ENCODE results near the gene EIF4EBP3. TPM values are rescaled to one million over a fixed set of nuclear protein-coding genes. Genes with fewer than 3 reads are reported as not detected.

The EIF4EBP3 gene
- total and polyA plus RNA-seq, 2 donors from 2014 or later, result 22.6 to 48.8 TPM

DNA sequence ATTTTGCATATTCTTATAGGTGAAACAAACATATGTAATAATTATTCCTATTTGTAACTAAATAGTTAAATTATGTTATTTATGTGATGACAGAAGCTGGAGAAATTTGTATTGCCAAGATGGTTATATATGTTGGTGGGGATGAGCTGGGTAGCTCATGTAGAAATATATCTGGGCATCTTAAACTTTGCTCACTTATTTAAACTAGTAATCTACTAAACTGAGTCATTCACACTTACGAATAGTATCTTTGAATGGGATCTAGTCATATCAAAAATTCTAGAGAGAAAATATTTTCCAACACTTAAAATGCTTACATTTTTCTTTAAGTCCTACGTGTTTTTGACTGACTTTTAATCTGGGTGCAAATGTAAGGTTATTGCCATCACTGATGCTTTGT lies 44.6 kb upstream of the EIF4EBP3 start:
- H3K36me3 ChIP-seq (ENCODE audit: control insufficient read depth in 2 of 3, insufficient read depth in 3 of 3, low read length in 3 of 3), result peaks cover 4 to 30% (median 10%) of the 10 kb centered on the region in 3 donors
- no peaks in the 10 kb centered on the region for H3K4me1 ChIP-seq (ENCODE audit: control insufficient read depth in 2 of 3, insufficient read depth in 2 of 3, low read depth in 1 of 3, low read length in 3 of 3)
- H3K27ac ChIP-seq (ENCODE audit: low read depth in 2 of 2, low read length in 2 of 2), result no peak overlapping the region
- TF ChIP-seq, protein P1, sequence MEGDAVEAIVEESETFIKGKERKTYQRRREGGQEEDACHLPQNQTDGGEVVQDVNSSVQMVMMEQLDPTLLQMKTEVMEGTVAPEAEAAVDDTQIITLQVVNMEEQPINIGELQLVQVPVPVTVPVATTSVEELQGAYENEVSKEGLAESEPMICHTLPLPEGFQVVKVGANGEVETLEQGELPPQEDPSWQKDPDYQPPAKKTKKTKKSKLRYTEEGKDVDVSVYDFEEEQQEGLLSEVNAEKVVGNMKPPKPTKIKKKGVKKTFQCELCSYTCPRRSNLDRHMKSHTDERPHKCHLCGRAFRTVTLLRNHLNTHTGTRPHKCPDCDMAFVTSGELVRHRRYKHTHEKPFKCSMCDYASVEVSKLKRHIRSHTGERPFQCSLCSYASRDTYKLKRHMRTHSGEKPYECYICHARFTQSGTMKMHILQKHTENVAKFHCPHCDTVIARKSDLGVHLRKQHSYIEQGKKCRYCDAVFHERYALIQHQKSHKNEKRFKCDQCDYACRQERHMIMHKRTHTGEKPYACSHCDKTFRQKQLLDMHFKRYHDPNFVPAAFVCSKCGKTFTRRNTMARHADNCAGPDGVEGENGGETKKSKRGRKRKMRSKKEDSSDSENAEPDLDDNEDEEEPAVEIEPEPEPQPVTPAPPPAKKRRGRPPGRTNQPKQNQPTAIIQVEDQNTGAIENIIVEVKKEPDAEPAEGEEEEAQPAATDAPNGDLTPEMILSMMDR (IDR thresholded peaks at IDR 0.05; ENCODE audit: borderline replicate concordance, extremely low read depth, insufficient read depth), result no peak
- intact Hi-C loops (cut with DNase I), result no loop called here
- FAIRE-seq, result no peak
- H3K27me3 ChIP-seq (ENCODE audit: control insufficient read depth, insufficient read depth, low read length), result no peaks in the 10 kb centered on the region
- no peaks in the 10 kb centered on the region for H3K9me3 ChIP-seq (ENCODE audit: control insufficient read depth in 2 of 3, insufficient read depth in 1 of 3, low read length in 3 of 3)
- no peak for DNase-seq
- H3K4me3 ChIP-seq (ENCODE audit: low read length in 3 of 3), result no peak overlapping the region
- H3K9ac ChIP-seq (ENCODE audit: low read length in 3 of 3), result no peak overlapping the region

GRCh38 chr5:140509898-140510297 lies 37.6 kb upstream of the EIF4EBP3 start:
- intact Hi-C loops (cut with DNase I), result no loop called here
- Histone ChIP-seq H3K27ac (ENCODE audit: low read depth in 2 of 2, low read length in 2 of 2) (no peak overlapping the region), H3K36me3 (ENCODE audit: control insufficient read depth in 2 of 3, insufficient read depth in 3 of 3, low read length in 3 of 3) (peaks cover 11 to 34% (median 21%) of the 10 kb centered on the region in 3 donors), H3K27me3 (ENCODE audit: control insufficient read depth, insufficient read depth, low read length) (no peaks in the 10 kb centered on the region), H3K9me3 (ENCODE audit: control insufficient read depth in 2 of 3, insufficient read depth in 1 of 3, low read length in 3 of 3) (no peaks in the 10 kb centered on the region), H3K4me1 (ENCODE audit: control insufficient read depth in 2 of 3, insufficient read depth in 2 of 3, low read depth in 1 of 3, low read length in 3 of 3) (no peaks in the 10 kb centered on the region), H3K9ac (ENCODE audit: low read length in 3 of 3) (no peak overlapping the region), H3K4me3 (ENCODE audit: low read length in 3 of 3) (no peak overlapping the region)
- FAIRE-seq, result no peak
- DNase-seq, result no peak
- TF ChIP-seq, protein P1 (IDR thresholded peaks at IDR 0.05; ENCODE audit: borderline replicate concordance, extremely low read depth, insufficient read depth), result no peak

GRCh38 chr5:140513124-140513523 lies 34.3 kb upstream of the EIF4EBP3 start:
- H3K36me3 ChIP-seq (ENCODE audit: control insufficient read depth in 2 of 3, insufficient read depth in 3 of 3, low read length in 3 of 3), result peaks cover 5 to 15% (median 12%) of the 10 kb centered on the region in 3 donors

More at GRCh38 chr5:140513124-140513523, 34.3 kb upstream of the EIF4EBP3 start:
- Histone ChIP-seq H3K4me3 (ENCODE audit: low read length in 3 of 3) (no peak overlapping the region), H3K9ac (ENCODE audit: low read length in 3 of 3) (no peak overlapping the region), H3K27me3 (ENCODE audit: control insufficient read depth, insufficient read depth, low read length) (no peaks in the 10 kb centered on the region), H3K4me1 (ENCODE audit: control insufficient read depth in 2 of 3, insufficient read depth in 2 of 3, low read depth in 1 of 3, low read length in 3 of 3) (no peaks in the 10 kb centered on the region), H3K9me3 (ENCODE audit: control insufficient read depth in 2 of 3, insufficient read depth in 1 of 3, low read length in 3 of 3) (no peaks in the 10 kb centered on the region), H3K27ac (ENCODE audit: low read depth in 2 of 2, low read length in 2 of 2) (no peak overlapping the region)
- DNase-seq (no peak), FAIRE-seq (no peak)
- intact Hi-C loops (cut with DNase I), result no loop called here
- TF ChIP-seq, protein P1 (IDR thresholded peaks at IDR 0.05; ENCODE audit: borderline replicate concordance, extremely low read depth, insufficient read depth), result no peak

Measured in kidney (tissue), 14 donors.